ENCODE measurements around the gene SLC7A10. TPM values are rescaled to one million over a fixed set of nuclear protein-coding genes. Genes with fewer than 3 reads are reported as not detected.

Gene SLC7A10
- total RNA-seq, 1 donor from 2014 or later, result not detected

GRCh38 chr19:33260628-33261418 is 35.2 kb upstream of the SLC7A10 start:
- Mint-ChIP-seq H3K4me3 (ENCODE audit: unreplicated experiment) (no peak overlapping the region), H3K36me3 (ENCODE audit: unreplicated experiment) (peaks cover 6% of the 10 kb centered on the region), H3K27ac (ENCODE audit: unreplicated experiment) (no peak overlapping the region), H3K27me3 (ENCODE audit: unreplicated experiment) (peaks cover 5% of the 10 kb centered on the region), H3K4me1 (ENCODE audit: low read depth, unreplicated experiment) (peaks cover under 1% of the 10 kb centered on the region), H3K9me3 (ENCODE audit: unreplicated experiment) (peaks cover 9% of the 10 kb centered on the region)
- TF ChIP-seq, protein P1, sequence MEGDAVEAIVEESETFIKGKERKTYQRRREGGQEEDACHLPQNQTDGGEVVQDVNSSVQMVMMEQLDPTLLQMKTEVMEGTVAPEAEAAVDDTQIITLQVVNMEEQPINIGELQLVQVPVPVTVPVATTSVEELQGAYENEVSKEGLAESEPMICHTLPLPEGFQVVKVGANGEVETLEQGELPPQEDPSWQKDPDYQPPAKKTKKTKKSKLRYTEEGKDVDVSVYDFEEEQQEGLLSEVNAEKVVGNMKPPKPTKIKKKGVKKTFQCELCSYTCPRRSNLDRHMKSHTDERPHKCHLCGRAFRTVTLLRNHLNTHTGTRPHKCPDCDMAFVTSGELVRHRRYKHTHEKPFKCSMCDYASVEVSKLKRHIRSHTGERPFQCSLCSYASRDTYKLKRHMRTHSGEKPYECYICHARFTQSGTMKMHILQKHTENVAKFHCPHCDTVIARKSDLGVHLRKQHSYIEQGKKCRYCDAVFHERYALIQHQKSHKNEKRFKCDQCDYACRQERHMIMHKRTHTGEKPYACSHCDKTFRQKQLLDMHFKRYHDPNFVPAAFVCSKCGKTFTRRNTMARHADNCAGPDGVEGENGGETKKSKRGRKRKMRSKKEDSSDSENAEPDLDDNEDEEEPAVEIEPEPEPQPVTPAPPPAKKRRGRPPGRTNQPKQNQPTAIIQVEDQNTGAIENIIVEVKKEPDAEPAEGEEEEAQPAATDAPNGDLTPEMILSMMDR (IDR thresholded peaks at IDR 0.05; ENCODE audit: partially characterized antibody, unreplicated experiment), result no peak
- DNase-seq, result no peak

- H3K9me3 Mint-ChIP-seq (ENCODE audit: unreplicated experiment), result peaks cover 9% of the 10 kb centered on the region
- H3K27ac Mint-ChIP-seq (ENCODE audit: unreplicated experiment), result no peak overlapping the region
- peaks cover 6% of the 10 kb centered on the region for H3K36me3 Mint-ChIP-seq (ENCODE audit: unreplicated experiment)
- no peak for DNase-seq
- H3K4me1 Mint-ChIP-seq (ENCODE audit: low read depth, unreplicated experiment), result peaks cover 4% of the 10 kb centered on the region
- H3K4me3 Mint-ChIP-seq (ENCODE audit: unreplicated experiment), result no peak overlapping the region
- H3K27me3 Mint-ChIP-seq (ENCODE audit: unreplicated experiment), result peaks cover 7% of the 10 kb centered on the region
- TF ChIP-seq, protein P1 (IDR thresholded peaks at IDR 0.05; ENCODE audit: partially characterized antibody, unreplicated experiment), result no peak
Measured at GRCh38 chr19:33259539-33259938, 33.9 kb upstream of the SLC7A10 start.

GRCh38 chr19:33257828-33258227 is 32.2 kb upstream of the SLC7A10 start:
- peaks cover 6% of the 10 kb centered on the region for H3K27me3 Mint-ChIP-seq (ENCODE audit: unreplicated experiment)
- H3K27ac Mint-ChIP-seq (ENCODE audit: unreplicated experiment), result no peak overlapping the region
- TF ChIP-seq, protein P1 (IDR thresholded peaks at IDR 0.05; ENCODE audit: partially characterized antibody, unreplicated experiment), result no peak
- H3K9me3 Mint-ChIP-seq (ENCODE audit: unreplicated experiment), result peaks cover 9% of the 10 kb centered on the region
- H3K4me3 Mint-ChIP-seq (ENCODE audit: unreplicated experiment), result no peak overlapping the region
- DNase-seq, result no peak
- H3K4me1 Mint-ChIP-seq (ENCODE audit: low read depth, unreplicated experiment), result peaks cover 4% of the 10 kb centered on the region
- peaks cover 6% of the 10 kb centered on the region for H3K36me3 Mint-ChIP-seq (ENCODE audit: unreplicated experiment)

DNA sequence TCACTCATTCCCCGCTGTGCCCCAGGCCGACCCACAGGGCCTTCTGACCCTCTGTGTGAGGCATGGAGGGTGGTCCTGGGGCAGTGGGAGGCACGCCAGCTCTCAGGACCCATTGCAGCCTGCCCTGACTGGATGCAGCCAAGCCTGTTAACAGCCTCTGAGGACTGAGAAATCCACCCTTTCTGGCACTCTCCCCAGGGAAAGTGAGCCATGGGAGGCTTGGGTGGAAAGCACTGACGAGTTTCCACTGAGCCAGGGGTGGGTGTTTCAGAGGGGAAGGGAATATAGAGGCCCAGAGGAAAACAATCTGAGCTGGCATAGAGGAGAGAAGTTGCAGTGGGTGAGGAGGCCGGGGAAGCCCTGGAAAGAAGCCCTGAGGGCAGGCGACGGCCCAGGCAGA is 30.6 kb upstream of the SLC7A10 start:
- no peak overlapping the region for H3K4me3 Mint-ChIP-seq (ENCODE audit: unreplicated experiment)
- H3K4me1 Mint-ChIP-seq (ENCODE audit: low read depth, unreplicated experiment), result peaks cover 4% of the 10 kb centered on the region
- H3K9me3 Mint-ChIP-seq (ENCODE audit: unreplicated experiment), result peaks cover 5% of the 10 kb centered on the region
- H3K27ac Mint-ChIP-seq (ENCODE audit: unreplicated experiment), result no peak overlapping the region
- peaks cover 6% of the 10 kb centered on the region for H3K36me3 Mint-ChIP-seq (ENCODE audit: unreplicated experiment)
- TF ChIP-seq, protein P1 (IDR thresholded peaks at IDR 0.05; ENCODE audit: partially characterized antibody, unreplicated experiment), result no peak
- peaks cover 4% of the 10 kb centered on the region for H3K27me3 Mint-ChIP-seq (ENCODE audit: unreplicated experiment)
- DNase-seq, result no peak

DNA sequence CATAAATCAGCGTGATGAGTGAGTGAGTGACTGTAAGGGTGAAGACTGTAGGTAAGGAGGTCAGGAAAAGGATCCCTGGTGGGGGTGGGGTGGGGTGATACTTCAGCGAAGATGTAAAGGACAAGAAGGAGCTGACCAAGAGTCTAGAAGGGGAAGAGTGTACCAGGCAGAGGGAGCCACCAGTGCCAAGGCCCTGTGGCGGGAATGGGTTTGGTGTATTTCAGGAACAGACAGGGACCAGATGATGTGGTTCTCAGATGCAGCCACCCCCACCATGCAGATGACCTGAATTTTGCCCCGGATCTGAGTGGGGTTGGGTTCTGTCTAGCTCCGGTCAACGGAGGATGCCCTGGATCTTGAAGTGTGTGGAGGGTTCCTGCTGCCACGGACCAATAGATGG is 30.1 kb upstream of the SLC7A10 start:
- Mint-ChIP-seq H3K27ac (ENCODE audit: unreplicated experiment) (no peak overlapping the region), H3K36me3 (ENCODE audit: unreplicated experiment) (peaks cover 6% of the 10 kb centered on the region), H3K4me3 (ENCODE audit: unreplicated experiment) (no peak overlapping the region), H3K4me1 (ENCODE audit: low read depth, unreplicated experiment) (peaks cover 4% of the 10 kb centered on the region), H3K27me3 (ENCODE audit: unreplicated experiment) (peaks cover 4% of the 10 kb centered on the region), H3K9me3 (ENCODE audit: unreplicated experiment) (peaks cover 5% of the 10 kb centered on the region)
- TF ChIP-seq, protein P1 (IDR thresholded peaks at IDR 0.05; ENCODE audit: partially characterized antibody, unreplicated experiment), result no peak
- DNase-seq, result no peak
